VCaP (cell line): ENCODE data around the gene GALE.
"Not testable (repeated sequence)": the region's sequence is repeated elsewhere in the genome, so short reads cannot be mapped to it uniquely, and the experiment has no call there.

Experiments
- H3K27ac ChIP-seq: fragments of 450-650 bp; 2 replicates; pipeline ENCODE4 v1.5.1; 2017
- TF ChIP-seq, protein P1 (sequence below): fragments of 450-650 bp; conservative IDR thresholded peaks from 2 replicates; pipeline ENCODE4 v1.5.1; 2017; ENCODE audit warnings: mild to moderate bottlenecking, moderate library complexity

The GALE gene

GRCh38 chr1:23806280-23806679 lies 5.7 kb upstream of the GALE start:
- TF ChIP-seq, protein P1, sequence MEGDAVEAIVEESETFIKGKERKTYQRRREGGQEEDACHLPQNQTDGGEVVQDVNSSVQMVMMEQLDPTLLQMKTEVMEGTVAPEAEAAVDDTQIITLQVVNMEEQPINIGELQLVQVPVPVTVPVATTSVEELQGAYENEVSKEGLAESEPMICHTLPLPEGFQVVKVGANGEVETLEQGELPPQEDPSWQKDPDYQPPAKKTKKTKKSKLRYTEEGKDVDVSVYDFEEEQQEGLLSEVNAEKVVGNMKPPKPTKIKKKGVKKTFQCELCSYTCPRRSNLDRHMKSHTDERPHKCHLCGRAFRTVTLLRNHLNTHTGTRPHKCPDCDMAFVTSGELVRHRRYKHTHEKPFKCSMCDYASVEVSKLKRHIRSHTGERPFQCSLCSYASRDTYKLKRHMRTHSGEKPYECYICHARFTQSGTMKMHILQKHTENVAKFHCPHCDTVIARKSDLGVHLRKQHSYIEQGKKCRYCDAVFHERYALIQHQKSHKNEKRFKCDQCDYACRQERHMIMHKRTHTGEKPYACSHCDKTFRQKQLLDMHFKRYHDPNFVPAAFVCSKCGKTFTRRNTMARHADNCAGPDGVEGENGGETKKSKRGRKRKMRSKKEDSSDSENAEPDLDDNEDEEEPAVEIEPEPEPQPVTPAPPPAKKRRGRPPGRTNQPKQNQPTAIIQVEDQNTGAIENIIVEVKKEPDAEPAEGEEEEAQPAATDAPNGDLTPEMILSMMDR, result no peak
- no peak overlapping the region for H3K27ac ChIP-seq

- H3K27ac ChIP-seq, result no peak overlapping the region
- TF ChIP-seq, protein P1, result no peak
These were observed 4.5 kb upstream of the GALE start for GRCh38 chr1:23805025-23805424.

DNA sequence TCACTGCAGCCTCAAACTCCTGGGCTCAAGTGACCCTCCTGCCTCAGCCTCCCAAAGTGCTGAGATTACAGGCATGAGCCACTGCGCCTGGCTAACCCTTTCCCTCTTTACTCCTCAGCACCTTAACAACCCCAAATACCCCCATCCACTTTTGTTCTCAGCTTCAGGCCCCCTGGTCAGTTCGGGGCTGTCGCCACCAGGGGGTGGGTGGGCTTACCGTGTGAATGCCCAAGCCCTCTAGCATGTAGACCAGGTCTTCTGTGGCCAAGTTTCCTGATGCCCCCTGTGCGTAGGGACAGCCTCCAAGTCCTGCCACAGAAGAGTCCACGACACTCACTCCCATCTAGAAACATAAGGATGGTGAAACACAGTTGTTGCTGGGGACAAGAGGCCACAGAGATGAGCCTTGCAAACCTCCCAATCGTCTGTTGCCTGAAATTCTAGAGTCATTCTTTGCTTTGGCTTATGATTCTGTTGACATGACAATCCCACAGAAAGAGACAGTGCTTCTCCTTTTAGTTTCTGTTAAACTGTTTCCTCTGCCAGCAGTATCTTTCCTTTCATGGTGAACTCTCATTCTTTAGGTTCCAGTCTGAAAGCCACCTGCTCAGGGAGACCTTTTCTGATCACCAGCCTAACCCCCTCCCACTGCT lies 3.8 kb upstream of the GALE start:
- TF ChIP-seq, protein P1, result no peak
- no peak overlapping the region for H3K27ac ChIP-seq

GRCh38 chr1:23803674-23804073 lies 3.1 kb upstream of the GALE start:
- no peak overlapping the region for H3K27ac ChIP-seq
- TF ChIP-seq, protein P1, result no peak

DNA sequence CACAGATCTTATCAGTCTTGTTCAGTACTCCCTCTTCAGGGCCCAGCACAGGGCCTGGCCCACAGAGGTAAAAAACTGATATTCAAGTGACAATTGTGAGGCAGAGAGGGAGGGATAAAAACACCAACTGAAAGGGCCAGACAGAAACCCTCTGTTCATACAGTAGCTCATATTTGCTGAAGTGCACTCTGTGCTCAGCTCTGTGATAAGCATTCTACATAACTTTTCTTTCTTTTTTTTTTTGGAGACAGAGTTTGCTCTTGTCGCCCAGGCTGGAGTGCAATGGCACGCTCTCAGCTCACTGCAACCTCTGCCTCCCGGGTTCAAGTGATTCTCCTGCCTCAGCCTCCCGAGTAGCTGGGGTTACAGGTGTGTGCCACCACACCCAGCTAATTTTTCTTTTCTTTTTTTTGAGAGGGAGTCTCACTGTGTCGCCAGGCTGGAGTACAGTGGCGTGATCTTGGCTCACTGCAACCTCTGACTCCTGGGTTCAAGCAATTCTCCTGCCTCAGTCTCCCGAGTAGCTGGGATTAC lies 2.3 kb upstream of the GALE start:
- H3K27ac ChIP-seq, result not testable (repeated sequence)

- H3K27ac ChIP-seq, result peak overlapping the region; percentile 82
- TF ChIP-seq, protein P1, result no peak
These were observed 1.3 kb upstream of the GALE start for GRCh38 chr1:23801876-23802275.

- peak overlapping the region; percentile 82 for H3K27ac ChIP-seq
- TF ChIP-seq, protein P1, result no peak
These were observed 789 bp upstream of the GALE start for GRCh38 chr1:23801338-23801748.
